HG02678 (cell line): ENCODE results near the gene LARP1.

Experiments used
- ATAC-seq: cut with Tn5 transposase; IDR thresholded peaks from one replicate; pipeline ENCODE4 v1.9.1; 2021; ENCODE audit warnings: mild to moderate bottlenecking, moderate library complexity; ENCODE audit not compliant: unreplicated experiment

The LARP1 gene

GRCh38 chr5:154788212-154788611 lies 33.0 kb downstream of the LARP1 start:
- ATAC-seq, result no peak

GRCh38 chr5:154791535-154791934 lies 36.4 kb downstream of the LARP1 start:
- peak; percentile 94 for ATAC-seq

GRCh38 chr5:154793599-154794524 lies 38.7 kb downstream of the LARP1 start:
- no peak for ATAC-seq

GRCh38 chr5:154794525-154795234 lies 39.5 kb downstream of the LARP1 start:
- ATAC-seq, result no peak

- ATAC-seq, result no peak
These were observed 40.0 kb downstream of the LARP1 start for GRCh38 chr5:154795235-154795596.

- ATAC-seq, result no peak
These were observed 42.6 kb downstream of the LARP1 start for GRCh38 chr5:154797762-154798161.

- no peak for ATAC-seq
These were observed 45.4 kb downstream of the LARP1 start for GRCh38 chr5:154800582-154800981.

- no peak for ATAC-seq
These were observed 45.9 kb downstream of the LARP1 start for GRCh38 chr5:154801083-154801482.

- ATAC-seq, result no peak
These were observed 46.9 kb downstream of the LARP1 start for GRCh38 chr5:154802050-154802449.

GRCh38 chr5:154806176-154806575 lies 51.0 kb downstream of the LARP1 start:
- no peak for ATAC-seq

GRCh38 chr5:154811239-154811638 lies 56.1 kb downstream of the LARP1 start:
- no peak for ATAC-seq

- no peak for ATAC-seq
These were observed 56.7 kb downstream of the LARP1 start for GRCh38 chr5:154811653-154812465.

- ATAC-seq, result no peak
These were observed 58.0 kb downstream of the LARP1 start for GRCh38 chr5:154813158-154813557.

GRCh38 chr5:154813736-154814135 lies 58.6 kb downstream of the LARP1 start:
- no peak for ATAC-seq

- ATAC-seq, result no peak
These were observed 59.8 kb downstream of the LARP1 start for GRCh38 chr5:154815025-154815424.

- no peak for ATAC-seq
These were observed 60.6 kb downstream of the LARP1 start for GRCh38 chr5:154815684-154816247.

- ATAC-seq, result no peak
These were observed 61.8 kb downstream of the LARP1 start for GRCh38 chr5:154816891-154817492.

GRCh38 chr5:154817815-154818214 lies 62.6 kb downstream of the LARP1 start:
- ATAC-seq, result no peak

- no peak for ATAC-seq
These were observed 63.4 kb downstream of the LARP1 start for GRCh38 chr5:154818471-154819116.

- ATAC-seq, result no peak
These were observed 64.4 kb downstream of the LARP1 start for GRCh38 chr5:154819546-154819945.
